HEK293 (cell line): ENCODE results near the gene LRBA.

Source experiments
- KLF16 ChIP-seq: fragments of 450-650 bp; formaldehyde crosslinking; IDR thresholded peaks from 2 replicates; pipeline ENCODE4 v1.5.1; 2017; ENCODE audit warnings: missing biosample characterization, missing genetic modification characterization
- ZNF24 ChIP-seq: fragments of 450-650 bp; formaldehyde crosslinking; IDR thresholded peaks from 2 replicates; pipeline ENCODE4 v1.5.1; 2016; ENCODE audit warnings: missing biosample characterization, missing genetic modification characterization
- ZNF514 ChIP-seq: fragments of 450-650 bp; formaldehyde crosslinking; IDR thresholded peaks from 2 replicates; pipeline ENCODE4 v1.5.1; 2016; ENCODE audit warnings: missing biosample characterization, missing genetic modification characterization
- TF ChIP-seq, protein P1 (sequence below): fragments of 450-650 bp; formaldehyde crosslinking; IDR thresholded peaks from 2 replicates; pipeline ENCODE4 v1.5.1; 2016; ENCODE audit warnings: missing biosample characterization, missing genetic modification characterization
- TF ChIP-seq, protein P2 (sequence below): fragments of 450-650 bp; IDR thresholded peaks from 2 replicates; pipeline ENCODE4 v1.5.1; 2018; ENCODE audit warnings: missing biosample characterization, missing genetic modification characterization
- TF ChIP-seq, protein P3 (sequence below): fragments of 450-650 bp; IDR thresholded peaks from 2 replicates; pipeline ENCODE4 v1.5.1; 2018; ENCODE audit warnings: missing biosample characterization, mild to moderate bottlenecking, missing genetic modification characterization

DNA sequence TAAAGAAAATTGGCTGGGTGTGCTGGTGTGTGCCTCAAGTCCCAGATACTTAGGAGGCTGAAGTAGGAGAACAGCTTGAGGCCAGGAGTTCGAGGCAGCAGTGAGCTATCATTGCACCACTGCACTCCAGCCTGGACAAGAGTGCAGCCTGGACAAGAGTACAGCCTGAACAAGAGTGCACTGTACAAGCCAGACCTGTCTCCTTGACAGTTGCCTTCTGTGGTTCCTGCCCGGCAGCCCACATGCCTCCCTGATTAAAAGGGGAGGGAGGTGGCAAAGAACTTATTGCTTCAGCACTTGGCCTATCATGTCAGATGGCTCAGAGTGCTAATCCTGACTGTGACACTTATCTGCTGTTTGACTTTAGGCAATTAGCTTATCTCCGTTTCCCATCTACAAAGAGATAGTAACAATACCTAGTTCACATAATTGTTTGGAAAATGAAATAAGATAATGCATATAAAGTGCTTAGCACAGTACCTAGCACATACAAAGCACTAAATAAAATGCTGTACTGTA lies 687.8 kb downstream of the LRBA start:
- TF ChIP-seq ZNF514 (tag by site-specific recombination) (no peak), KLF16 (no peak), ZNF24 (tag by site-specific recombination) (no peak)
- TF ChIP-seq, protein P1, sequence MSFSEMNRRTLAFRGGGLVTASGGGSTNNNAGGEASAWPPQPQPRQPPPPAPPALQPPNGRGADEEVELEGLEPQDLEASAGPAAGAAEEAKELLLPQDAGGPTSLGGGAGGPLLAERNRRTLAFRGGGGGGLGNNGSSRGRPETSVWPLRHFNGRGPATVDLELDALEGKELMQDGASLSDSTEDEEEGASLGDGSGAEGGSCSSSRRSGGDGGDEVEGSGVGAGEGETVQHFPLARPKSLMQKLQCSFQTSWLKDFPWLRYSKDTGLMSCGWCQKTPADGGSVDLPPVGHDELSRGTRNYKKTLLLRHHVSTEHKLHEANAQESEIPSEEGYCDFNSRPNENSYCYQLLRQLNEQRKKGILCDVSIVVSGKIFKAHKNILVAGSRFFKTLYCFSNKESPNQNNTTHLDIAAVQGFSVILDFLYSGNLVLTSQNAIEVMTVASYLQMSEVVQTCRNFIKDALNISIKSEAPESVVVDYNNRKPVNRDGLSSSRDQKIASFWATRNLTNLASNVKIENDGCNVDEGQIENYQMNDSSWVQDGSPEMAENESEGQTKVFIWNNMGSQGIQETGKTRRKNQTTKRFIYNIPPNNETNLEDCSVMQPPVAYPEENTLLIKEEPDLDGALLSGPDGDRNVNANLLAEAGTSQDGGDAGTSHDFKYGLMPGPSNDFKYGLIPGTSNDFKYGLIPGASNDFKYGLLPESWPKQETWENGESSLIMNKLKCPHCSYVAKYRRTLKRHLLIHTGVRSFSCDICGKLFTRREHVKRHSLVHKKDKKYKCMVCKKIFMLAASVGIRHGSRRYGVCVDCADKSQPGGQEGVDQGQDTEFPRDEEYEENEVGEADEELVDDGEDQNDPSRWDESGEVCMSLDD = no peak
- TF ChIP-seq, protein P2, sequence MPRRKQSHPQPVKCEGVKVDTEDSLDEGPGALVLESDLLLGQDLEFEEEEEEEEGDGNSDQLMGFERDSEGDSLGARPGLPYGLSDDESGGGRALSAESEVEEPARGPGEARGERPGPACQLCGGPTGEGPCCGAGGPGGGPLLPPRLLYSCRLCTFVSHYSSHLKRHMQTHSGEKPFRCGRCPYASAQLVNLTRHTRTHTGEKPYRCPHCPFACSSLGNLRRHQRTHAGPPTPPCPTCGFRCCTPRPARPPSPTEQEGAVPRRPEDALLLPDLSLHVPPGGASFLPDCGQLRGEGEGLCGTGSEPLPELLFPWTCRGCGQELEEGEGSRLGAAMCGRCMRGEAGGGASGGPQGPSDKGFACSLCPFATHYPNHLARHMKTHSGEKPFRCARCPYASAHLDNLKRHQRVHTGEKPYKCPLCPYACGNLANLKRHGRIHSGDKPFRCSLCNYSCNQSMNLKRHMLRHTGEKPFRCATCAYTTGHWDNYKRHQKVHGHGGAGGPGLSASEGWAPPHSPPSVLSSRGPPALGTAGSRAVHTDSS (tag by site-specific recombination) = no peak
- TF ChIP-seq, protein P3, sequence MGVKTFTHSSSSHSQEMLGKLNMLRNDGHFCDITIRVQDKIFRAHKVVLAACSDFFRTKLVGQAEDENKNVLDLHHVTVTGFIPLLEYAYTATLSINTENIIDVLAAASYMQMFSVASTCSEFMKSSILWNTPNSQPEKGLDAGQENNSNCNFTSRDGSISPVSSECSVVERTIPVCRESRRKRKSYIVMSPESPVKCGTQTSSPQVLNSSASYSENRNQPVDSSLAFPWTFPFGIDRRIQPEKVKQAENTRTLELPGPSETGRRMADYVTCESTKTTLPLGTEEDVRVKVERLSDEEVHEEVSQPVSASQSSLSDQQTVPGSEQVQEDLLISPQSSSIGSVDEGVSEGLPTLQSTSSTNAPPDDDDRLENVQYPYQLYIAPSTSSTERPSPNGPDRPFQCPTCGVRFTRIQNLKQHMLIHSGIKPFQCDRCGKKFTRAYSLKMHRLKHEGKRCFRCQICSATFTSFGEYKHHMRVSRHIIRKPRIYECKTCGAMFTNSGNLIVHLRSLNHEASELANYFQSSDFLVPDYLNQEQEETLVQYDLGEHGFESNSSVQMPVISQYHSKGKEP (tag by site-specific recombination) = no peak
